IPS DF 6.9 (cell line): ENCODE results near the gene SUSD6.

Source experiments
- DNase-seq: peaks from one replicate; pipeline ENCODE4 v3.0.0-alpha.2; 2013; ENCODE audit warnings: low read depth, low spot score
- H3K27ac ChIP-seq: one replicate; pipeline ENCODE4 v1.5.1; 2013; ENCODE audit warnings: low read length, control low read depth
- H3K27me3 ChIP-seq: 2 replicates; pipeline ENCODE4 v1.6.1; 2013; ENCODE audit warnings: mild to moderate bottlenecking, low read length; ENCODE audit not compliant: control insufficient read depth, insufficient read depth
- H3K36me3 ChIP-seq: 2 replicates; pipeline ENCODE4 v1.6.1; 2013; ENCODE audit warnings: low read length; ENCODE audit not compliant: control insufficient read depth, insufficient read depth
- H3K4me1 ChIP-seq: 2 replicates; pipeline ENCODE4 v1.6.1; 2013; ENCODE audit warnings: low read length; ENCODE audit not compliant: control insufficient read depth, insufficient read depth
- H3K4me3 ChIP-seq: 2 replicates; pipeline ENCODE4 v1.5.1; 2013; ENCODE audit warnings: mild to moderate bottlenecking, low read length
- H3K9me3 ChIP-seq: 2 replicates; pipeline ENCODE4 v1.6.1; 2013; ENCODE audit warnings: low read length, inconsistent platforms; ENCODE audit not compliant: control insufficient read depth, insufficient read depth
- WGBS: extraction: QIAGEN DNeasy Blood & Tissue Kit; methylation state at CpG from one replicate; pipeline ENCODE4 v1.1.7; 2013; ENCODE audit warnings: mixed read lengths, missing lambda C conversion rate; ENCODE audit not compliant: insufficient read length, insufficient coverage; 5-methylcytosine and 5-hydroxymethylcytosine counted together

Gene SUSD6

GRCh38 chr14:69662636-69663299 lies 51.4 kb downstream of the SUSD6 start:
- DNase-seq = no peak
- H3K27ac ChIP-seq = no peak overlapping the region
- no peaks in the 10 kb centered on the region for H3K36me3 ChIP-seq
- H3K4me3 ChIP-seq = no peak overlapping the region
- WGBS = no CpG with 5 or more reads among the region's 1 CpG
- peaks cover 9% of the 10 kb centered on the region for H3K4me1 ChIP-seq
- H3K27me3 ChIP-seq = no peaks in the 10 kb centered on the region
- H3K9me3 ChIP-seq = no peaks in the 10 kb centered on the region

- Histone ChIP-seq H3K4me1 (peaks cover 6% of the 10 kb centered on the region; the same call in 1 of the 2 replicates), H3K4me3 (no peak overlapping the region), H3K27ac (no peak overlapping the region), H3K36me3 (no peaks in the 10 kb centered on the region), H3K9me3 (no peaks in the 10 kb centered on the region), H3K27me3 (no peaks in the 10 kb centered on the region)
- DNase-seq = no peak
- WGBS = no CpG with 5 or more reads among the region's 3 CpGs
Measured at GRCh38 chr14:69663300-69663643, 51.9 kb downstream of the SUSD6 start.

- Histone ChIP-seq H3K4me1 (peaks cover 6% of the 10 kb centered on the region; the same call in 1 of the 2 replicates), H3K36me3 (no peaks in the 10 kb centered on the region), H3K9me3 (no peaks in the 10 kb centered on the region), H3K27ac (no peak overlapping the region), H3K27me3 (no peaks in the 10 kb centered on the region), H3K4me3 (no peak overlapping the region)
- no CpG with 5 or more reads among the region's 4 CpGs for WGBS
- DNase-seq = no peak
Measured at GRCh38 chr14:69664265-69664664, 52.9 kb downstream of the SUSD6 start.

- DNase-seq = no peak
- Histone ChIP-seq H3K36me3 (no peaks in the 10 kb centered on the region), H3K4me1 (peaks cover 6% of the 10 kb centered on the region; the same call in 1 of the 2 replicates), H3K9me3 (no peaks in the 10 kb centered on the region), H3K27ac (no peak overlapping the region), H3K27me3 (no peaks in the 10 kb centered on the region), H3K4me3 (no peak overlapping the region)
- WGBS = no CpG with 5 or more reads among the region's 7 CpGs
Measured at GRCh38 chr14:69664865-69665526, 53.6 kb downstream of the SUSD6 start.

GRCh38 chr14:69665631-69666030 lies 54.2 kb downstream of the SUSD6 start:
- Histone ChIP-seq H3K27me3 (no peaks in the 10 kb centered on the region), H3K9me3 (no peaks in the 10 kb centered on the region), H3K4me1 (peaks cover 6% of the 10 kb centered on the region; the same call in 1 of the 2 replicates), H3K36me3 (no peaks in the 10 kb centered on the region), H3K27ac (no peak overlapping the region), H3K4me3 (no peak overlapping the region)
- DNase-seq = no peak
- no CpG with 5 or more reads among the region's 1 CpG for WGBS

GRCh38 chr14:69666112-69666511 lies 54.7 kb downstream of the SUSD6 start:
- Histone ChIP-seq H3K36me3 (no peaks in the 10 kb centered on the region), H3K27me3 (no peaks in the 10 kb centered on the region), H3K4me1 (peaks cover 3% of the 10 kb centered on the region; the same call in 1 of the 2 replicates), H3K9me3 (no peaks in the 10 kb centered on the region), H3K4me3 (no peak overlapping the region), H3K27ac (no peak overlapping the region)
- no peak for DNase-seq
- no CpG with 5 or more reads among the region's 3 CpGs for WGBS

GRCh38 chr14:69666690-69667211 lies 55.4 kb downstream of the SUSD6 start:
- Histone ChIP-seq H3K27ac (no peak overlapping the region), H3K27me3 (no peaks in the 10 kb centered on the region), H3K4me1 (no peaks in the 10 kb centered on the region), H3K4me3 (no peak overlapping the region), H3K36me3 (no peaks in the 10 kb centered on the region), H3K9me3 (no peaks in the 10 kb centered on the region)
- no peak for DNase-seq
- no CpG with 5 or more reads among the region's 2 CpGs for WGBS

- Histone ChIP-seq H3K27me3 (no peaks in the 10 kb centered on the region), H3K4me3 (no peak overlapping the region), H3K4me1 (no peaks in the 10 kb centered on the region), H3K27ac (no peak overlapping the region), H3K9me3 (no peaks in the 10 kb centered on the region), H3K36me3 (no peaks in the 10 kb centered on the region)
- WGBS = no CpG with 5 or more reads among the region's 4 CpGs
- no peak for DNase-seq
Measured at GRCh38 chr14:69667938-69668335, 56.5 kb downstream of the SUSD6 start.

GRCh38 chr14:69669375-69669774 lies 58.0 kb downstream of the SUSD6 start:
- H3K36me3 ChIP-seq = no peaks in the 10 kb centered on the region
- no peaks in the 10 kb centered on the region for H3K4me1 ChIP-seq
- H3K9me3 ChIP-seq = no peaks in the 10 kb centered on the region
- no CpG with 5 or more reads among the region's 2 CpGs for WGBS
- H3K4me3 ChIP-seq = no peak overlapping the region
- H3K27ac ChIP-seq = no peak overlapping the region
- no peak for DNase-seq
- no peaks in the 10 kb centered on the region for H3K27me3 ChIP-seq

GRCh38 chr14:69670093-69670492 lies 58.7 kb downstream of the SUSD6 start:
- Histone ChIP-seq H3K9me3 (no peaks in the 10 kb centered on the region), H3K27ac (no peak overlapping the region), H3K36me3 (no peaks in the 10 kb centered on the region), H3K4me1 (no peaks in the 10 kb centered on the region), H3K27me3 (no peaks in the 10 kb centered on the region), H3K4me3 (no peak overlapping the region)
- no CpG with 5 or more reads among the region's 1 CpG for WGBS
- no peak for DNase-seq
